Measurements from ENCODE around the gene MAT2B. TPM values are rescaled to one million over a fixed set of nuclear protein-coding genes. Genes with fewer than 3 reads are reported as not detected.
A peak's percentile ranks its signal among the peaks of the same experiment; 100 is the strongest.

The MAT2B gene
- 62.5 TPM for total RNA-seq
- long read RNA-seq, transcript MAT2B-202 (7 exons, 2,103 nt), result major isoform, 135 of 165 reads
- long read RNA-seq, transcript MAT2B-201 (7 exons, 2,226 nt), result minor isoform, 21 of 165 reads
- long read RNA-seq, partial matches to known transcripts, result 3 of 165 reads
- long read RNA-seq, other reads (novel, unspliced or antisense), result 5 of 165 reads

DNA sequence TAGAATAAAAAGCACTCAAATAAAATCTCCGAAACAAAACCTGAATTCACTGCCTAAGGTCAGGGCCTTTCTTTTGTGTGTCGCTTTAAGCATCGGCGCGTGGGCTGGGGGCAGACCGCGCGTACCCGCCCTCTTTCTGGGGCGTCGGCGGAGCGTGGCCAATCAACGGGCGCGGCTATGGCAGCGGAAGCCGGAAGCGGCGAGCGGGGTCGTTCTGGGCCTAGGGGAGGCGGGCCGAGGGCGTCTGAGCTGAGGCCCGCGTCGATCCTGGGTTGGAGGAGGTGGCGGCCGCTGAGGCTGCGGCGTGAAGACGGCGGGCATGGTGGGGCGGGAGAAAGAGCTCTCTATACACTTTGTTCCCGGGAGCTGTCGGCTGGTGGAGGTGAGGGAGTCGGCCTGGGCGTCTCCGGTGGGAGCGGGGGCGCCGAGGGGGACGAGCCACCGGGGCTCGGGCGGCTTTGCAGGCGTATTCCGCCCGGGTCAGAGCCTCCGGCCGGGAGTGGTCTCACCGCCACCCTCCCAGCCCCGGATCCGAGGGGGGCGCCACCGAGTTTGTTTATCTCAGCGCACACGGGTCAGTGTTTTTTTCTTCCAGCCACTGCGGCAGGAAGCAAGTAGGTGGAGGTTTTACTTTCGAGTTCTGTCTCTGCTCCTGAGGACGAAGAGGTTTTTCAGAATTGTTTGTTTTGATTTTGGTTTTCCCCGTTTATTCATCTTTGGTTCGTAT is at the start of gene MAT2B:
MAT2B (plus strand) TSS at position 252 of the 727 bp plus-strand sequence; CDS start at position 320, 68 bp downstream.
- intact Hi-C loops (cut with micrococcal nuclease), result loop anchor here (2.0 kb wide), 1 partner anchor 45 kb away; the partner anchor contains the start of genes HMMR and NUDCD2
- DNase-seq (peak; percentile 98), ATAC-seq (peak; percentile 97)

- no peak for DNase-seq
- ATAC-seq, result no peak
- intact Hi-C loops (cut with micrococcal nuclease), result no loop called here
Measured at GRCh38 chr5:163456029-163456589, 49.3 kb upstream of the MAT2B start.

DNA sequence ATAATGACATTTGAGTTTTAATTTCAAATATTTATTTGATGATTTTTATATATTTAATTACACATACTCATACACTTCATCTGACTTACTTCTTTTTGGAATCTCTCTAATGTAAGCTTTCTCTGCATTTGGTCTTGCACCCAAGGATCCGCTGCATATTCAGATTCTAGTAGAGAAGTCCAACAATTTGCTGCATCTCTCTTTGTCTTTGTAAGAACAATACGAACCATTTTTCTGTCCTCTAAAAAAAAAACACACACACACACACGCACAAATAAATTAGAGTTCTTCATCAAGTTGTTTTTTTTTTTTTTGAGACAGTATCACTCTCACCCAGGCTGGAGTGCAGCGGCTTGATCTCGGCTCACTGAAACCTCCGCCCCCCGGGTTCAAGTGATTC is 48.6 kb upstream of the MAT2B start:
- ATAC-seq, result no peak
- DNase-seq, result no peak
- intact Hi-C loops (cut with micrococcal nuclease), result no loop called here

DNA sequence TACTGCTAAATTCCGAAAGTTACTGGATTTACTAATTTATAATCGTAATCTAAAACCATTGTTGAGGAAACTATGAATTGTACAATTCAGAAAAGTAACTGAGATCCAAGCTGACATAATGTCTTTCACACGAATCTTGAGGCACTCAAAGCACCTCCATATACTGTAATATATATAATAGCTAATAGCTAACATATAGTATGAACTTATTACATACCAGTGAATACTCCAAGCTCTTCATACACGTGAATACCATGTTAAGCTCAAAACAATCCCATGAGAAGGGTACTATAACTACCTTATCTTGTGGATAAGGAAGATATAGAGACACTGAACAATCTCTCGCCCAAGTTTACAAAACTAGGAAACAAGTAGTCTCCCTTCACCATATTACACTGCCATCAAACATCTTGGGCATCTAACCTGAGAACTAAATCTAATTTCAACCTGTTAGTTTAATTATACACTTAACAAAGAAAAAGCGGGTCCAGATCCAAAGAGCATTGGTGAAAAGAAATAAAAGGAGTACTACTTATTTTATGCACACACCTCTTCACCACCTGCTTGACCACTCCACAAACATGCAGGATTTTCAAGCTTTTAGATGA is 46.5 kb upstream of the MAT2B start:
- no peak for DNase-seq
- ATAC-seq, result no peak
- intact Hi-C loops (cut with micrococcal nuclease), result no loop called here

DNA sequence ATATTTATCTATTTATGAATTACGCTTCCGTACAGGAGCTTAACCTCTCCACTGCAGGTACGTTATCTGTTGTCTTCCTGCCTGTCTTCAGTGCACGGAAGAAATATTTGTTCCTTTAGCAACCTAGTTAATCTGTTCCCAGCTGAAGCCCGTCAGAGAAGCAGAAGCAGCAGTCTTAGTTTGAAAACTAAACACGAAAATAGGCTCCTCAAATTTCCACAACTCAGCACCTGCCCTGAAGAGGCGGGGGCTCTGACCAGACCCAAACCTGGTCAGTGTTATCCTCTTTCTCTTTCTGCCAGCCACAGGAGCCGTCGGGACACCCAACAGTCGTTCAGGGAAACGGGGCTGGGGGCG is 46.0 kb upstream of the MAT2B start:
- no peak for DNase-seq
- intact Hi-C loops (cut with micrococcal nuclease), result no loop called here
- ATAC-seq, result no peak

DNA sequence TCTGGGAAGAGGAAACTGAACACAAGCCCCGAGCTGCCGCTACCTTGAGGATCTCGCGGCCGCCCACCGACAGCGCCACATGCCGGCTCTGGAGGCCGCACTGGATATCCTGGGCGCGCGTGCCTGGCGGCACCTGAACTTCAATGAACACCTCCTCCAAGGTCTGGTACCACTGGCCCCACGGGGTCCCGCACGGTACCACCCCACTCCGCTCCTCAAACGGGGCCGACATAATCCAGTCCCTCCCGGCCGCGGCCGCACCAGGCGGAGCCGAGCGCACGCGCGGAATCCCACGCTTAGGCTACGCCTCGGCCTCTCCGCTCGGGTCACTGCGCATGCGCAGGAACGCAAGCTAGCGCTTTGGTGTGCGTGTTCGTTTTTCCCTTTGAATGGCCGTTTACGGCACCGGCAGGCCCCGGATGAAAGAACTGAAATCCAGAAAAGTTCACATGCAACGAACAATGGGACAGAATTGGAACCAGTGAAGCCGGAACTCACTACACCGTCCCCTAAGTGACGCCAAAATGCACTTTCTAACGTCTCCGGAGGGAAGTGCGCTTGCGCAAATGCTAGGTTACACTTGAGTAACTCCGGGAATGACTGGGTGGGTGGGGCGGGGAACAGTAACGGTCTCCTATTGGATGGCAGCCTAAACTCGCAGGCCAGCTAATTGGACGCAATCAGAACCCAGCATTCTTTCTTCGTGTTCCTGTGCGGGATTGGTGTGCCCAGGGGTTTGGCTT is 45.4 kb upstream of the MAT2B start, which contains the start of gene NUDCD2:
NUDCD2 (minus strand) TSS at position 284 of the 743 bp plus-strand sequence; CDS start at position 232, 52 bp downstream.
- peak; percentile 99 for DNase-seq
- intact Hi-C loops (cut with micrococcal nuclease), result loop anchor here (2.0 kb wide), 1 partner anchor 45 kb away; the partner anchor contains the start of gene MAT2B
- ATAC-seq, result peak; percentile 95

DNA sequence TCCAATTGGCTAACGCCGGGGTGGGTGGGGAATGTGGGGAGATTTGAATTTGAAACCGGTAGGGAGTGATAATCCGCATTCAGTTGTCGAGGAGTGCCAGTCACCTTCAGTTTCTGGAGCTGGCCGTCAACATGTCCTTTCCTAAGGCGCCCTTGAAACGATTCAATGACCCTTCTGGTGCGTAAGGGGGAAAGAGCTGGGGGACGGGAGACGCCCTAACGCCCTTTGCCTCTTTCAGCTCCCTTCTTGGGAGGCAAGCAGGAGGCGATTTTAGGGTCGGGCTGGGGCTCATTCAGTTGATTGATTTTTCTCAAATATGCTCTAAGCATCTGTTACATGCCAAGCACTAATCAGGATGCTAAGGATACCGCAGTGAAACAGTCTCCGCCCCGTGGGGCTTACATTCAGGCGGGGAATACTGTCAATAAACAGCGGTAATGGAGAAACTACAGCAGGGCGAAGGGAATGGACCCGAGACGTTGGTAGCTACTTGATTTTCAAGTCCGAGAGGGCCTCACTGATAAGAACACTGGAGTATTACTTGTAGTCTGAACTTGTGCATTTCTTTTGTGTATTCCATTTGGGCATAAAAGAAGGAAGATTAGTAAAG is 44.8 kb upstream of the MAT2B start, which contains the start of gene HMMR:
HMMR (plus strand) TSS at position 71 of the 610 bp plus-strand sequence; CDS start at position 132, 61 bp downstream.
- DNase-seq, result no peak
- intact Hi-C loops (cut with micrococcal nuclease), result loop anchor here (2.0 kb wide), 1 partner anchor 44 kb away; the partner anchor contains the start of gene MAT2B
- ATAC-seq, result no peak

DNA sequence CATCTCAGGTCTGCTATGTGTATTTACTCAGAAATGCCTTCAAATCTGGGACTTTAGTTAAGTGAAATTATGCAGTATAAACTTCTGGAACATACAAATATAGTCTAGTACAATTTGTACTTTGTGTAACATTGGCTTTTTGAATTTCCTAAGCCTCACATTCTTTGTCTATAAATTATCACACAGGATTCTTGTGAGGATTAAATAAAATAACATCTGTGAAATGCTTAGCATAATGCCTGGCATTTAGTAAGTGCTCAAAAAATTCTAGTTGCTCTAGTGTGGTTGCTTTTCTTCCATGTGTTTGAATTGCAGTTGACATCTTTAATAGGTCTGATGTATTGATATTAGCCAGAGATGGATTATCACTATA is 42.4 kb upstream of the MAT2B start:
- DNase-seq (no peak), ATAC-seq (no peak)
- intact Hi-C loops (cut with micrococcal nuclease), result no loop called here

GRCh38 chr5:163467682-163468081 is 37.7 kb upstream of the MAT2B start:
- no peak for ATAC-seq
- DNase-seq, result no peak
- intact Hi-C loops (cut with micrococcal nuclease), result no loop called here

- no peak for DNase-seq
- intact Hi-C loops (cut with micrococcal nuclease), result no loop called here
- ATAC-seq, result no peak
Measured at GRCh38 chr5:163473635-163474243, 31.7 kb upstream of the MAT2B start.

DNA sequence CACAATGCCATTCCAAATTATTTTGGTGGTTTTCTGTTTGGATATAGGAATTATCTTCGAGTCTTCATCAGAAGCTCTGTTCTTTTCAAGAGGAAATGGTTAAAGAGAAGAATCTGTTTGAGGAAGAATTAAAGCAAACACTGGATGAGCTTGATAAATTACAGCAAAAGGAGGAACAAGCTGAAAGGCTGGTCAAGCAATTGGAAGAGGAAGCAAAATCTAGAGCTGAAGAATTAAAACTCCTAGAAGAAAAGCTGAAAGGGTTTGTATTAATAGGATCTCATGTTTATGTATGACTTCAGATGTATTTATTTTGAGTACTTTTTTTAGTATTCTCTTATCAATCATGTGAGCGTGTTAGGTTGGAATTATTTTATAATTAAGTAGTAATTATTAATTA is 30.0 kb upstream of the MAT2B start:
- intact Hi-C loops (cut with micrococcal nuclease), result no loop called here
- ATAC-seq, result no peak

GRCh38 chr5:163478126-163478981 is 27.1 kb upstream of the MAT2B start:
- no peak for ATAC-seq
- intact Hi-C loops (cut with micrococcal nuclease), result no loop called here

More for the DNA sequence above, 30.0 kb upstream of the MAT2B start:
- no peak for DNase-seq

GRCh38 chr5:163478982-163479271 is 26.5 kb upstream of the MAT2B start:
- intact Hi-C loops (cut with micrococcal nuclease), result no loop called here
- ATAC-seq (no peak), DNase-seq (no peak)

More at GRCh38 chr5:163478126-163478981, 27.1 kb upstream of the MAT2B start:
- DNase-seq, result no peak

- ATAC-seq (no peak), DNase-seq (no peak)
- intact Hi-C loops (cut with micrococcal nuclease), result no loop called here
Measured at GRCh38 chr5:163489055-163489744, 16.2 kb upstream of the MAT2B start.

DNA sequence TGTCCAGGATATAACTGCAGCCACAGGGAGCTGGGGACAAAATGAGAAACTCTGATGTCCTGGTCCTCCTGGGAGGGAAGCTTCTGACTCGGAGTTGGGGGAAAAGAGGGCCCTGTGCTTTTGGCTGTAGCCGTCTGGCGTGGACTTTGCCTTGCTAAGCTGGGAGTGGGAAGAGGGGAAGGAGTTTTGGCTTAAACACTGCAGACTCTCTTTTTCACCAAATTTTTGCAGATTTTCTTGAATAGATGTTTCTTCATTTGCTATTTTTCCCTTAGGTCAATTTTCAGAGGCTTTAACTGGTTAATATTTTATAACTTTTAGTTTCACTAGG is 15.7 kb upstream of the MAT2B start:
- intact Hi-C loops (cut with micrococcal nuclease), result no loop called here
- ATAC-seq, result no peak
- DNase-seq, result no peak

DNA sequence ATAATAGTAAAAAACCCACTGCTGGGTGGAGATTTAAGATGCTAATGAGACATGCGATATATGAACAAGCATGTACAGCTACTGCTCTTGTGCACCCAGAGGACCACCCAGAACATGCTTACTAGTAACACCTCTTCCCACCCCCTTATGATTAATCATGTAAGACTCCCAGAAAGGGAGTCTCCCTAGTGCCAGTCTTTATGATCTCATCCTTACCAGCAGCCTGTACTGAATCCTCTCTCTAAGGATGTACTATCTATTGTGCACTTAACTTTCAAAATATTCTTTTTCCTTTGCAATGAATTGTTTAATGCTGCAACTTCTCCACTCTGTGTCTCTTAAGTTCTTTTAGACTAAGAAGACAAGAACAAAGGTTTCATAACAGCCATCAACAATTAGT is 9.1 kb upstream of the MAT2B start:
- ATAC-seq (no peak), DNase-seq (no peak)
- intact Hi-C loops (cut with micrococcal nuclease), result no loop called here

GRCh38 chr5:163497315-163497714 is 8.1 kb upstream of the MAT2B start:
- DNase-seq, result no peak
- ATAC-seq, result no peak
- intact Hi-C loops (cut with micrococcal nuclease), result no loop called here

All from left ventricle myocardium superior (tissue), 1 donor.